GM21737 (cell line): ENCODE measurements around the gene WDFY3.

Source experiments
- ATAC-seq: cut with Tn5 transposase; IDR thresholded peaks from one replicate; pipeline ENCODE4 v1.9.1; 2021; ENCODE audit warnings: mild to moderate bottlenecking, moderate library complexity; ENCODE audit not compliant: unreplicated experiment

Gene WDFY3

DNA sequence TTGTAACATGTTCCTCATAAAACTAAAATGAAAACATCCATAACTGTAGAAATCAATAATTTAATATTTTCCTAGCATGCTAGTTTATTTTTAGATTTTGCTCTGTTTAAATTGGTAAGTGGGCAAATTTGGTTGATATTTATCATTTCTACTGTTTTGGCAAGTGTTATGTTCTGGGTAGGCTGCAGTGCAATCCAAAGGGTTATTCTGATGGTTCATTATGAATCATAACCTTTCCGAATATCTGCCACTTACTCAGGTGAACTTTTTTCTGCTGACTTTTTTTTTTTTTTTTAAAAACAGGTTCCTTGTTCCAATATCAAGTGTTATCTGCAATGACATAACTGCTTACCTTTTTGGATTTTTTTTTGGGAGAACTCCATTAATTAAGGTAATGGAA, 331.5 kb downstream of the WDFY3 start:
- no peak for ATAC-seq

GRCh38 chr4:84632092-84632491, 334.4 kb downstream of the WDFY3 start:
- no peak for ATAC-seq

GRCh38 chr4:84631573-84631972, 334.9 kb downstream of the WDFY3 start:
- no peak for ATAC-seq

GRCh38 chr4:84626673-84627072, 339.8 kb downstream of the WDFY3 start:
- no peak for ATAC-seq

DNA sequence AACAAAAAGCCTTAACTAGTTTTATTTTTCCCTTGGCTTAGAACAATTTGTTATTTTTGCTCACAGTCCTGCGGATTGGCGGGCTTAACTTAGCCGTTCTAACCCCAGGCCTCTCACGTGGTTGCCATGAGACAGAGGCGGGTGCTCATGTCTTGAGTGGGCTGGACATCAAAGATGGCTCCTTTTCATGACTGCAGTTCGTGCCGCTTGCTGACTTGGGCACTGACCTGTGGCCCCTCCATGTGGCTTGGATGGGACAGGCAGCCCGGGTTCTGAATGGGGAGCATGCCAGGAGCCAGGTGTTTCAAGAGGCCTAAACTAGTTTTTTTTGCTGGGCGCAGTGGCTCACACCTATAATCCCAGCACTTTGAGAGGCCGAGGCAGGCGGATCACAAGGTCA, 342.8 kb downstream of the WDFY3 start:
- ATAC-seq, result no peak

- no peak for ATAC-seq
These were observed 343.5 kb downstream of the WDFY3 start for GRCh38 chr4:84622959-84623358.
